HG03558 (cell line): ENCODE results near the gene TYMP.

Source experiments
- ATAC-seq: cut with Tn5 transposase; IDR thresholded peaks from one replicate; pipeline ENCODE4 v1.9.1; 2021; ENCODE audit warnings: moderate number of reproducible peaks; ENCODE audit not compliant: unreplicated experiment; ENCODE audit errors: extremely low read depth

Gene TYMP

GRCh38 chr22:50487290-50488005 lies 42.4 kb downstream of the TYMP start:
- no peak for ATAC-seq

- ATAC-seq = no peak
Observed at GRCh38 chr22:50486561-50487289, 43.1 kb downstream of the TYMP start, which contains the start of gene MIOX. Gene MIOX (plus strand): TSS chr22:50486859. CDS start chr22:50486898, 39 bp downstream.

DNA sequence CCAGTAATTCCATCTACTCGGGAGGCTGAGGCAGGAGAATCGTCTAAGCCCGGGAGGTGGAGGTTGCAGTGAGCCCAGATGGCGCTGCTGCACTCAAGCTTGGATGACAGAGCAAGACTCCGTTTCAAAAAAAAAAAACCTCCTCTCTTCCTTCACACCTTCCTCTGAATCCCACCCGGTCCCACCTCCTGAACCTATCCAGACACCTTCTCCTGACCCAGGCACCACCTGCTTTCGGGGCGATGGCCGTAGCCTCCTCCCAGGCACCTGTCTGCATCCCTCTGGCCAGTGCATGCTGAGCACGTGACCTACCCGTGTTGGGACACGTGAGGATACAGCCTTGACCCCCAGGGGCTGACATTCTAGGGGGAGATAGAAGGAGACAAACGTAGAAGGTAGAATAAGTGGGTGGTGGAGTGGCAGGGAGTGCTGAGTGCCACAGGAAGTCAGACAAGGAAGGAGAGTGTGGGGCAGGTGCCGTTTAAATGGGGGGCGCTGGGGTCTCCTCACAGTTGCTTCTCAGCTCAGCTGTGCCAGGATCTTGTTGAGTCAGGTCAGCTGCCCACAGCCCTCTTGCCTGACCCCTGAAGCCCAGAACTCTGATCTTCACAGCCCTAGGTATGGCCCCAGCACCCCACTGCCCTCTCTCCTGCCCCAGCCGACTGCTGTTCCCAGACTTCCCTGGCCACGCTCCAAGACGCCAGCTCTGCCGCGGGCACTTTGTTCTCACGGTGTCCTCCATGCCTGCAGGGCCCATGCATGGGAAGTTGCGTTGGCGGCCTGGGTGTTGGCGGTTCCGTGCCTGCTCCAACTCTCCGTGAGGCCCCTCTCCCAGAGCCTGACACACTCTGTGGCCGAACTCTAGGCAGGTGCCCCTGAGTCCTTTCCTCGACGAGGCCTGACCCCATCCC lies 44.3 kb downstream of the TYMP start:
- no peak for ATAC-seq

- ATAC-seq = no peak
Observed at GRCh38 chr22:50483977-50484853, 45.6 kb downstream of the TYMP start.

DNA sequence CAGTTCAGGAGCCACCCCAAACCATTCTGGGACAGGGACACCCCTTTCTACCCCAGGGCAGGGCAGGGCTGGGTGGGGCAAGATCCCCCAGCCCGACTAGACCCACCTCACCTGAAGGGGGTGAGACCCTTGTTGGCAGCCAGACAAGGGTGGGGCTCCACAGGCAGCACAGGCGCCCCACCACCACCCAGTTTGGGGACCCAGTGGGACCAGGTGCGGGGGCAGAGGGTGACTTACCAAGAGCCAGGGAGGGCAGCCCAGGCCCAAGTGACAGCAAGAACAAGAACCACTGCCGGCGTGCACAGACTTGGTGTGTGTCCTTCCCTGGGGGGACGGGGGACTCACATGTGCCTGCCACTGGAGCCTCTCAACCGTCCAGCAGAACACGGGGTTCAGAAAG lies 46.3 kb downstream of the TYMP start:
- ATAC-seq = no peak

GRCh38 chr22:50483106-50483505 lies 46.7 kb downstream of the TYMP start:
- ATAC-seq = no peak

DNA sequence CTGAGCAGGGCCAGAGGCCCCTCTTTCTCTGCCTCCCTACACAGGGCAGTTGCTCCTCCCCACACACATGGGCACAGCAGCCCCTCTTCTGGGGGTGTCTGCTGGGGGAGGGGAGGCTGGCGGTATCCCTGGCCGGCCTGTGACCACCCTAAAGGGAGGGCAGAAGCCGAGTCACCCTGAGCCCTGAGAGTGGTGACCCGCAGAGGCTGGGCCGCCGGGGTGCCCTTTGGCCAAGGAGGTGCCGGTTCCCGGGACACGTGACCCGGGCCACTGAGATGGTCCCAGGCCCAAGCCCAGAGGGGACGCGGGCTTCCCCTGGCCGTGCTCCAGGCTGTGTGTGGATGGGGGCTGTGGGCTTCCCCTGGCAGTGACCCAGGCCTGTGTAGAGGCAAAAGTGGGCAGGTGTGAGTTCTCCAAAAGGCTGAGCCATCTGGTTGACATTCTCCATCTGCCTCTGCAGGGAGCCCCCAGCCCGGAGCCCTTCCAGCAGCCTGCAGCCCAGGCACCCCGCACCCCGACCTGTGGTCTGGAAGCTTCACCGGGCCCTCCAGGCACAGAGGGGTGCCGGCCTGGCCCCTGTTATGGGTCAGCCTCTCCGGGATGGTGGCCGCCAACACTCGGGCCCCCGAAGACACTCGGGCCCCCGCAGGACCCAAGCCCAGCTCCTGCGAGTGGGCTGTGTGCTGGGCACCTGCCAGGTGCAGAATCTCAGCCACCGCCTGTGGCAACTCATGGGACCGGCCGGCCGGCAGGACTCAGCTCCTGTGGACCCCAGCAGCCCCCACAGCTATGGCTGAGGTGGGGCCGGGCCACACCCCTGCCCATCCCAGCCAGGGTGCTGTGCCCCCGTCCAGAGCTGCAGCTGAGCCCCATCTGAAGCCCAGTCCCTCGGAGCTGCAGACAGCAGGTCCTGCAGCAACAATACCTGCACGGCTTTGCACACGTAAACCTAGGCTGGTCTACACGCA lies 47.4 kb downstream of the TYMP start:
- ATAC-seq = no peak

DNA sequence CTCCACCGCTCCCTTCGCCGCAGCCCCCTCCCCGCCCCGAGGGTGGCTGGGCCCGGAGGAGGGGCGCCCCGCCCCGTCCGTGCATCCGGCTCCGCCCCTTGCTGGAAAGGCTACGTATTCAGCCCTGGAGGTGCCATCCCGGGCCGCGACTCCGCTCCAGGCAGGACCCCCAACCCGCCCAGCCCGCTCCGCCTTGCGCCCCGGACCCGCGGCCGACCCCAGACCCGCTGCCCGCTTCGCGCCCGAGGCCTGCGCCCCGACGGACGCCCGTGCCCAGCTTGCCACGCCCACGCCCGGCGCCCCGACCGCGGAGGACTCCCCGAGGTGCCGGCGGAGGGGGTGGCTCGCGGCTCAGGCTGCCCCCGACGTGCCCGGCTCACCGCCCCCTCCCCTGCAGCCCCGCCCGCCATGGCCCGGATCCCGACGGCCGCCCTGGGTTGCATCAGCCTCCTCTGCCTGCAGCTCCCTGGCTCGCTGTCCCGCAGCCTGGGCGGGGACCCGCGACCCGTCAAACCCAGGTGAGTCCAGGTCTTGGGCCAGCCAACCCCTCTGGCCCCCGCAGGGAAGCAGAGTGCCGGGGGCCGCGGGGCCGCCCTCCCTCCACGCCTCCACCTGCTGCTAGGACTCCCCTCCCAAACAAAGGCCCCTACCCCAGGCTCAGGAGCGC lies 48.2 kb downstream of the TYMP start, which contains the start of gene ADM2:
Gene ADM2 (plus strand): TSS at position 104 of the 667 bp plus-strand sequence. CDS start 305 bp downstream, at position 409.
- ATAC-seq = no peak

DNA sequence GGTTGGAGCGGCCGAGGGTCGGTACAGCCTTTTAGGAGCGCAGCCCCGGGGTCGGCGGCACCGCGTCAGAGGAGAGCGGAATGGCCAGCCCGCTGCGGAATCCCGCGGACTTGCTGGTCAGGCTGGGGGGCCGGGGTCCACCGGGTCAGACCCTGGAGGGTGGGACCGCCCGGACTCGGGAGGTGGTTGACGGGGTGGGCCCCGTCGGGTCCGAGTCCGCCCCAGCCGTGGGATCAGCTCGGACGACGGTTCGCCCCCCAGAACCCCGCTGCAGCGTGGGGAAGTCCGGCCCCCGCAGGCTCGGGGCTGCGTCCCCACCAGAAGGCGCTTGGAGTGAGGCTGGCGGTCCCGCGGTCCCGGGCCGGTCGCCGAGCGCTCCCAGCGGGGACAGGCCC lies 48.8 kb downstream of the TYMP start:
- no peak for ATAC-seq

GRCh38 chr22:50479721-50480120 lies 50.1 kb downstream of the TYMP start:
- ATAC-seq = no peak

DNA sequence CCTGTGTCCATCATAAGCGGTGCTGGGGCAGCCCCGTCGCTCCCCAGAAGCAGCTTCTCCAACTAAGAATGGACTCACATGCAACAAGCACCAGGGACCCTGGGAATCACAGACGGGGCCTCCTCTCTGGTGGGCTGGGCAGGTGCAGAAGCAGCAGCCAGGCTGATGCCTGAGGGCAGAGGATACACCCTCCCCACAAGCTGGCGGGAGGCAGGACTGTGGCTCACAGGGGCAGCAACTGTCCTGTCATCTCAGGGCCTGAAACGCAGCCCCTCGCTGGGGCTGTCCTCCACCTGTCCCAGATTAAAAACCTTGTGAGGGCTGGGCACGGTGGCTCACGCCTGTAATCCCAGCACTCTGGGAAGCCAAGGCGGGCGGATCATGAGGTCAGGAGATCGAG lies 51.9 kb downstream of the TYMP start:
- ATAC-seq = no peak

GRCh38 chr22:50476868-50477267 lies 52.9 kb downstream of the TYMP start:
- ATAC-seq = no peak
